Activated CD4-positive, alpha-beta T cell treated with anti-CD3 and anti-CD28 coated beads, Interleukin-2, amount 10 ng/mL, durations not matched to agents 24 days and 14 days (primary cell): ENCODE results near the gene CTNNA3. TPM values are rescaled to one million over a fixed set of nuclear protein-coding genes. Genes with fewer than 3 reads are reported as not detected.

Experiments used
- DNase-seq: peaks from one replicate; pipeline ENCODE4 v3.0.0; 2022
- H3K27ac Mint-ChIP-seq: one replicate; pipeline ENCODE4 v1.8.0; 2022; ENCODE audit warnings: mild to moderate bottlenecking, mixed read lengths
- H3K27me3 Mint-ChIP-seq: one replicate; pipeline ENCODE4 v1.8.0; 2022; ENCODE audit warnings: mixed read lengths
- H3K36me3 Mint-ChIP-seq: one replicate; pipeline ENCODE4 v1.8.0; 2022; ENCODE audit warnings: low read depth, mild to moderate bottlenecking, mixed read lengths
- H3K4me1 Mint-ChIP-seq: one replicate; pipeline ENCODE4 v1.8.0; 2021; ENCODE audit warnings: mixed read lengths
- H3K4me3 Mint-ChIP-seq: one replicate; pipeline ENCODE4 v1.8.0; 2022; ENCODE audit warnings: mild to moderate bottlenecking, moderate library complexity, mixed read lengths
- H3K9me3 Mint-ChIP-seq: one replicate; pipeline ENCODE4 v1.8.0; 2021; ENCODE audit warnings: mixed read lengths
- intact Hi-C: fragments of 100-400 bp; cut with micrococcal nuclease; formaldehyde crosslinking; loops from one replicate; pipeline ENCODE4 v1.15.1; 2023
- total RNA-seq: library from RNA; stranded (reverse); gene quantifications from 2 replicates; pipeline ENCODE4 v1.2.3, GENCODE V29; 2022

Gene CTNNA3
- total RNA-seq, 1 donor from 2014 or later = not detected

GRCh38 chr10:66773472-66773817, 922.5 kb downstream of the CTNNA3 start:
- Mint-ChIP-seq H3K36me3 (no peaks in the 10 kb centered on the region), H3K9me3 (no peaks in the 10 kb centered on the region), H3K4me3 (no peak overlapping the region), H3K4me1 (no peaks in the 10 kb centered on the region), H3K27ac (no peak overlapping the region), H3K27me3 (no peaks in the 10 kb centered on the region)
- no peak for DNase-seq
- intact Hi-C loops = no loop called here

- Mint-ChIP-seq H3K36me3 (no peaks in the 10 kb centered on the region), H3K4me3 (no peak overlapping the region), H3K27me3 (no peaks in the 10 kb centered on the region), H3K9me3 (no peaks in the 10 kb centered on the region), H3K4me1 (no peaks in the 10 kb centered on the region), H3K27ac (no peak overlapping the region)
- no peak for DNase-seq
- intact Hi-C loops = no loop called here
Observed at GRCh38 chr10:66772548-66773471, 923.2 kb downstream of the CTNNA3 start.

- Mint-ChIP-seq H3K9me3 (no peaks in the 10 kb centered on the region), H3K27ac (no peak overlapping the region), H3K4me1 (no peaks in the 10 kb centered on the region), H3K4me3 (no peak overlapping the region), H3K27me3 (no peaks in the 10 kb centered on the region), H3K36me3 (no peaks in the 10 kb centered on the region)
- intact Hi-C loops = loop anchor here (5.0 kb wide), 1 partner anchor 1015 kb away; no protein-coding TSS in a partner anchor
- DNase-seq = no peak
Observed at GRCh38 chr10:66767707-66768106, 928.3 kb downstream of the CTNNA3 start.

- intact Hi-C loops = no loop called here
- H3K36me3 Mint-ChIP-seq = no peaks in the 10 kb centered on the region
- no peak for DNase-seq
- no peaks in the 10 kb centered on the region for H3K9me3 Mint-ChIP-seq
- H3K4me1 Mint-ChIP-seq = no peaks in the 10 kb centered on the region
- no peaks in the 10 kb centered on the region for H3K27me3 Mint-ChIP-seq
- H3K27ac Mint-ChIP-seq = no peak overlapping the region
- H3K4me3 Mint-ChIP-seq = no peak overlapping the region
Observed at GRCh38 chr10:66762218-66762729, 933.7 kb downstream of the CTNNA3 start.

- no peaks in the 10 kb centered on the region for H3K27me3 Mint-ChIP-seq
- DNase-seq = no peak
- intact Hi-C loops = no loop called here
- no peaks in the 10 kb centered on the region for H3K9me3 Mint-ChIP-seq
- H3K4me1 Mint-ChIP-seq = no peaks in the 10 kb centered on the region
- no peak overlapping the region for H3K4me3 Mint-ChIP-seq
- no peaks in the 10 kb centered on the region for H3K36me3 Mint-ChIP-seq
- no peak overlapping the region for H3K27ac Mint-ChIP-seq
Observed at GRCh38 chr10:66760941-66761340, 935.1 kb downstream of the CTNNA3 start.

- no peaks in the 10 kb centered on the region for H3K9me3 Mint-ChIP-seq
- no peaks in the 10 kb centered on the region for H3K4me1 Mint-ChIP-seq
Observed at GRCh38 chr10:66755474-66755873, 940.5 kb downstream of the CTNNA3 start.

GRCh38 chr10:66752714-66753113, 943.3 kb downstream of the CTNNA3 start:
- no peaks in the 10 kb centered on the region for H3K27me3 Mint-ChIP-seq
- no peaks in the 10 kb centered on the region for H3K9me3 Mint-ChIP-seq

More at GRCh38 chr10:66755474-66755873, 940.5 kb downstream of the CTNNA3 start:
- no peaks in the 10 kb centered on the region for H3K27me3 Mint-ChIP-seq
- no peak overlapping the region for H3K4me3 Mint-ChIP-seq
- H3K27ac Mint-ChIP-seq = no peak overlapping the region
- intact Hi-C loops = no loop called here
- no peak for DNase-seq
- H3K36me3 Mint-ChIP-seq = no peaks in the 10 kb centered on the region

GRCh38 chr10:66748217-66748616, 947.8 kb downstream of the CTNNA3 start:
- Mint-ChIP-seq H3K27ac (no peak overlapping the region), H3K36me3 (no peaks in the 10 kb centered on the region), H3K9me3 (no peaks in the 10 kb centered on the region), H3K4me1 (no peaks in the 10 kb centered on the region), H3K27me3 (no peaks in the 10 kb centered on the region), H3K4me3 (no peak overlapping the region)
- DNase-seq = no peak
- intact Hi-C loops = no loop called here

More at GRCh38 chr10:66752714-66753113, 943.3 kb downstream of the CTNNA3 start:
- DNase-seq = no peak
- no peak overlapping the region for H3K4me3 Mint-ChIP-seq
- no peaks in the 10 kb centered on the region for H3K4me1 Mint-ChIP-seq
- H3K27ac Mint-ChIP-seq = no peak overlapping the region
- intact Hi-C loops = no loop called here
- H3K36me3 Mint-ChIP-seq = no peaks in the 10 kb centered on the region

GRCh38 chr10:66747451-66747850, 948.5 kb downstream of the CTNNA3 start:
- Mint-ChIP-seq H3K4me1 (no peaks in the 10 kb centered on the region), H3K36me3 (no peaks in the 10 kb centered on the region), H3K4me3 (no peak overlapping the region), H3K27ac (no peak overlapping the region), H3K9me3 (no peaks in the 10 kb centered on the region), H3K27me3 (no peaks in the 10 kb centered on the region)
- intact Hi-C loops = no loop called here
- DNase-seq = no peak

- no peak overlapping the region for H3K4me3 Mint-ChIP-seq
- H3K27me3 Mint-ChIP-seq = no peaks in the 10 kb centered on the region
- no peaks in the 10 kb centered on the region for H3K4me1 Mint-ChIP-seq
- H3K36me3 Mint-ChIP-seq = no peaks in the 10 kb centered on the region
- no peak for DNase-seq
- H3K9me3 Mint-ChIP-seq = no peaks in the 10 kb centered on the region
- intact Hi-C loops = no loop called here
- no peak overlapping the region for H3K27ac Mint-ChIP-seq
Observed at GRCh38 chr10:66746711-66747110, 949.3 kb downstream of the CTNNA3 start.

- DNase-seq = no peak
- Mint-ChIP-seq H3K36me3 (no peaks in the 10 kb centered on the region), H3K27me3 (no peaks in the 10 kb centered on the region), H3K4me1 (no peaks in the 10 kb centered on the region), H3K27ac (no peak overlapping the region), H3K9me3 (no peaks in the 10 kb centered on the region), H3K4me3 (no peak overlapping the region)
- intact Hi-C loops = no loop called here
Observed at GRCh38 chr10:66746246-66746645, 949.7 kb downstream of the CTNNA3 start.

- H3K36me3 Mint-ChIP-seq = no peaks in the 10 kb centered on the region
- H3K27ac Mint-ChIP-seq = no peak overlapping the region
- H3K9me3 Mint-ChIP-seq = no peaks in the 10 kb centered on the region
- no peaks in the 10 kb centered on the region for H3K4me1 Mint-ChIP-seq
- H3K4me3 Mint-ChIP-seq = no peak overlapping the region
- no peak for DNase-seq
- intact Hi-C loops = no loop called here
- no peaks in the 10 kb centered on the region for H3K27me3 Mint-ChIP-seq
Observed at GRCh38 chr10:66744915-66745314, 951.1 kb downstream of the CTNNA3 start.

- Mint-ChIP-seq H3K4me1 (no peaks in the 10 kb centered on the region), H3K36me3 (no peaks in the 10 kb centered on the region), H3K9me3 (no peaks in the 10 kb centered on the region), H3K4me3 (no peak overlapping the region), H3K27me3 (no peaks in the 10 kb centered on the region), H3K27ac (no peak overlapping the region)
- intact Hi-C loops = no loop called here
- DNase-seq = no peak
Observed at GRCh38 chr10:66737241-66737640, 958.8 kb downstream of the CTNNA3 start.

GRCh38 chr10:66723608-66724400, 972.2 kb downstream of the CTNNA3 start:
- H3K4me3 Mint-ChIP-seq = no peak overlapping the region
- H3K36me3 Mint-ChIP-seq = no peaks in the 10 kb centered on the region
- H3K9me3 Mint-ChIP-seq = no peaks in the 10 kb centered on the region
- H3K27ac Mint-ChIP-seq = no peak overlapping the region
- no peak for DNase-seq
- H3K4me1 Mint-ChIP-seq = no peaks in the 10 kb centered on the region
- H3K27me3 Mint-ChIP-seq = no peaks in the 10 kb centered on the region
- intact Hi-C loops = no loop called here
